K562 (cell line): ENCODE measurements around the gene TMED4. TPM values are rescaled to one million over a fixed set of nuclear protein-coding genes. Genes with fewer than 3 reads are reported as not detected.
A peak's percentile ranks its signal among the peaks of the same experiment; 100 is the strongest.

Experiments
- BCOR ChIP-seq: fragments of 450-650 bp; IDR thresholded peaks from 2 replicates; pipeline ENCODE4 v1.6.1; 2016
- CBX1 ChIP-seq: sonication (generic); IDR thresholded peaks from 2 replicates; pipeline ENCODE4 v1.6.1; 2016; ENCODE audit warnings: antibody characterized with exemption, low read depth, mild to moderate bottlenecking
- CBX5 ChIP-seq: IDR thresholded peaks from 2 replicates; pipeline ENCODE4 v1.6.1; 2014; ENCODE audit warnings: low read depth, borderline replicate concordance
- CHD2 ChIP-seq: IDR thresholded peaks from 2 replicates; pipeline ENCODE4 v1.6.1; 2011; ENCODE audit warnings: low read depth, low read length
- RBM25 ChIP-seq: fragments of 200-400 bp; formaldehyde crosslinking; IDR thresholded peaks from 2 replicates; pipeline ENCODE4 v1.6.1; 2018; ENCODE audit warnings: low read length, low read depth, moderate library complexity; ENCODE audit not compliant: severe bottlenecking
- SIN3B ChIP-seq: fragments of 450-650 bp; IDR thresholded peaks from 2 replicates; pipeline ENCODE4 v1.6.1; 2017; ENCODE audit warnings: low read depth, mild to moderate bottlenecking, moderate library complexity
- SP2 ChIP-seq: IDR thresholded peaks from 2 replicates; pipeline ENCODE4 v1.6.1; 2011; ENCODE audit warnings: mild to moderate bottlenecking, low read depth, low read length, moderate library complexity; ENCODE audit not compliant: poor library complexity, severe bottlenecking; ENCODE audit errors: extremely low read depth
- ZNF121 ChIP-seq: sonication (generic); formaldehyde crosslinking; conservative IDR thresholded peaks from 2 replicates; pipeline ENCODE4 v1.8.0; 2022; ENCODE audit warnings: missing genetic modification reagents
- ZNF282 ChIP-seq: sonication (generic); formaldehyde crosslinking; IDR thresholded peaks from 2 replicates; pipeline ENCODE4 v1.8.1; 2023; ENCODE audit warnings: missing genetic modification reagents
- ZNF318 ChIP-seq, 2 experiments: fragments of 450-650 bp; IDR thresholded peaks; 2 replicates each; pipeline ENCODE4 v1.6.1; 2016; ENCODE audit warnings: mild to moderate bottlenecking in 2 of 2, borderline replicate concordance in 1 of 2, low read depth in 1 of 2, moderate library complexity in 1 of 2
- polyA plus RNA-seq, 8 experiments: library from polyadenylated mRNA; depleted of rRNA in 4 of 8; stranded (reverse) in 5 of 8; unstranded in 3 of 8; fragments of >200 nt; fragmentation: Nextera tagmentation in 2 of 8; fragmentation: Illumina TruSeq in 1 of 8; extraction: Ambion mirVana in 2 of 8; extraction: Trizol in 1 of 8; gene quantifications; 2 replicates each; pipeline versions ENCODE4 v1.2.1 to v1.2.3, GENCODE V29; 2011 to 2014; ENCODE audit warnings: inconsistent platforms in 1 of 8, missing spikeins in 1 of 8
- total RNA-seq, 7 experiments: library from RNA; depleted of rRNA in 6 of 7; stranded (reverse); fragments of >200 nt in 6 of 7; fragmentation: Illumina TruSeq in 2 of 7; extraction: Trizol in 2 of 7; gene quantifications; 2 replicates each; pipeline versions ENCODE4 v1.2.1 to v1.2.3, GENCODE V29; 2011 to 2021; ENCODE audit warnings: low replicate concordance in 1 of 7
- TF ChIP-seq, protein P1 (sequence below): sonication (generic); formaldehyde crosslinking; IDR thresholded peaks from 2 replicates; pipeline ENCODE4 v1.9.0; 2022; ENCODE audit warnings: mild to moderate bottlenecking, missing genetic modification reagents
- TF ChIP-seq, protein P2 (sequence below): fragments of 450-650 bp; IDR thresholded peaks from 2 replicates; pipeline ENCODE4 v1.6.1; 2016; ENCODE audit warnings: low read depth

TMED4 gene
- total and polyA plus RNA-seq, 9 of the 15 experiments (the other 6 are each of a cell fraction or from before 2014, with no cell fraction given), result 20.3 to 64.0 (median 42.1) TPM

DNA sequence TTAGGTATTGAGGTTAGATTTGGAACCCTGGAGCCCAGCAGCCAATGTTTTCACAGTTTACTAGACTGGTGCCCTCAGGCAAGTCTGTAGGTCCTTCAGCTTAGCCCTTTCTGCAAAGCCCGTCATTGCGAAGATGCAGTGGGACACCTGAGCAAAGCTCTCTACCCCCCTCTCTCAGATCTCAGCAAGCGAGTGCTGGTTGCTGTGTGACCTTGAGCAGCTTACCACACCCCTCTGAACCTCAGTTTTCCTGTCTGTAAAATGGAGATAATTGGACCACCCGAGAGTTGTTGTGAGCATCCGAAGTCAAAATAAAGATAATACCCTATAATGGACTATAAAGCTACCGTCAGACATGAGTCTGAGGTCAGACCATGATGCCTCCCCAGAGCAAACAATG, 44.6 kb downstream of the TMED4 start (continued):
- TF ChIP-seq ZNF318 (IDR thresholded peaks at IDR 0.05; ENCODE audit: borderline replicate concordance in 1 of 2, low read depth in 1 of 2) (no peak), CBX5 (no peak), CHD2 (no peak), SP2 (no peak), BCOR (peak; percentile 89), ZNF121 (CRISPR knock-in tag) (no peak), SIN3B (no peak), RBM25 (peak; percentile 84), CBX1 (0 out of 2 replicates have a peak, but pooled peaks have one; percentile 24), ZNF282 (CRISPR knock-in tag) (no peak)
- TF ChIP-seq, protein P1, sequence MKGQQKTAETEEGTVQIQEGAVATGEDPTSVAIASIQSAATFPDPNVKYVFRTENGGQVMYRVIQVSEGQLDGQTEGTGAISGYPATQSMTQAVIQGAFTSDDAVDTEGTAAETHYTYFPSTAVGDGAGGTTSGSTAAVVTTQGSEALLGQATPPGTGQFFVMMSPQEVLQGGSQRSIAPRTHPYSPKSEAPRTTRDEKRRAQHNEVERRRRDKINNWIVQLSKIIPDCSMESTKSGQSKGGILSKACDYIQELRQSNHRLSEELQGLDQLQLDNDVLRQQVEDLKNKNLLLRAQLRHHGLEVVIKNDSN (CRISPR knock-in tag), result no peak
- TF ChIP-seq, protein P2, sequence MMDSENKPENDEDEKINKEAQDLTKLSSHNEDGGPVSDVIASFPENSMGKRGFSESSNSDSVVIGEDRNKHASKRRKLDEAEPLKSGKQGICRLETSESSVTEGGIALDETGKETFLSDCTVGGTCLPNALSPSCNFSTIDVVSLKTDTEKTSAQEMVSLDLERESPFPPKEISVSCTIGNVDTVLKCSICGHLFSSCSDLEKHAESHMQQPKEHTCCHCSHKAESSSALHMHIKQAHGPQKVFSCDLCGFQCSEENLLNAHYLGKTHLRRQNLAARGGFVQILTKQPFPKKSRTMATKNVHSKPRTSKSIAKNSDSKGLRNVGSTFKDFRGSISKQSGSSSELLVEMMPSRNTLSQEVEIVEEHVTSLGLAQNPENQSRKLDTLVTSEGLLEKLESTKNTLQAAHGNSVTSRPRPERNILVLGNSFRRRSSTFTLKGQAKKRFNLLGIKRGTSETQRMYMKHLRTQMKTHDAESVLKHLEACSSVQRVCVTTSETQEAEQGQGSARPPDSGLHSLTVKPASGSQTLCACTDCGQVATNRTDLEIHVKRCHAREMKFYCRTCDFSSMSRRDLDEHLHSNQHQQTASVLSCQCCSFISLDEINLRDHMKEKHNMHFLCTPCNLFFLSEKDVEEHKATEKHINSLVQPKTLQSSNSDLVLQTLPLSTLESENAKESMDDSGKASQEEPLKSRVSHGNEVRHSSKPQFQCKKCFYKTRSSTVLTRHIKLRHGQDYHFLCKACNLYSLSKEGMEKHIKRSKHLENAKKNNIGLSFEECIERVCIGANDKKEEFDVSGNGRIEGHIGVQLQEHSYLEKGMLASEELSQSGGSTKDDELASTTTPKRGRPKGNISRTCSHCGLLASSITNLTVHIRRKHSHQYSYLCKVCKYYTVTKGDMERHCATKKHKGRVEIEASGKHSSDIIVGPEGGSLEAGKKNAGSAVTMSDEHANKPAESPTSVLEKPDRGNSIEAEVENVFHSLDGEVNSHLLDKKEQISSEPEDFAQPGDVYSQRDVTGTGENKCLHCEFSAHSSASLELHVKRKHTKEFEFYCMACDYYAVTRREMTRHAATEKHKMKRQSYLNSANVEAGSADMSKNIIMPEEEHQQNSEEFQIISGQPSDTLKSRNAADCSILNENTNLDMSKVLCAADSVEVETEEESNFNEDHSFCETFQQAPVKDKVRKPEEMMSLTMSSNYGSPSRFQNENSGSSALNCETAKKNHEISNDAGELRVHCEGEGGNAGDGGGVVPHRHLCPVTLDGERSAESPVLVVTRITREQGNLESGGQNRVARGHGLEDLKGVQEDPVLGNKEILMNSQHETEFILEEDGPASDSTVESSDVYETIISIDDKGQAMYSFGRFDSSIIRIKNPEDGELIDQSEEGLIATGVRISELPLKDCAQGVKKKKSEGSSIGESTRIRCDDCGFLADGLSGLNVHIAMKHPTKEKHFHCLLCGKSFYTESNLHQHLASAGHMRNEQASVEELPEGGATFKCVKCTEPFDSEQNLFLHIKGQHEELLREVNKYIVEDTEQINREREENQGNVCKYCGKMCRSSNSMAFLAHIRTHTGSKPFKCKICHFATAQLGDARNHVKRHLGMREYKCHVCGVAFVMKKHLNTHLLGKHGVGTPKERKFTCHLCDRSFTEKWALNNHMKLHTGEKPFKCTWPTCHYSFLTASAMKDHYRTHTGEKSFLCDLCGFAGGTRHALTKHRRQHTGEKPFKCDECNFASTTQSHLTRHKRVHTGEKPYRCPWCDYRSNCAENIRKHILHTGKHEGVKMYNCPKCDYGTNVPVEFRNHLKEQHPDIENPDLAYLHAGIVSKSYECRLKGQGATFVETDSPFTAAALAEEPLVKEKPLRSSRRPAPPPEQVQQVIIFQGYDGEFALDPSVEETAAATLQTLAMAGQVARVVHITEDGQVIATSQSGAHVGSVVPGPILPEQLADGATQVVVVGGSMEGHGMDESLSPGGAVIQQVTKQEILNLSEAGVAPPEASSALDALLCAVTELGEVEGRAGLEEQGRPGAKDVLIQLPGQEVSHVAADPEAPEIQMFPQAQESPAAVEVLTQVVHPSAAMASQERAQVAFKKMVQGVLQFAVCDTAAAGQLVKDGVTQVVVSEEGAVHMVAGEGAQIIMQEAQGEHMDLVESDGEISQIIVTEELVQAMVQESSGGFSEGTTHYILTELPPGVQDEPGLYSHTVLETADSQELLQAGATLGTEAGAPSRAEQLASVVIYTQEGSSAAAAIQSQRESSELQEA, result no peak
